ENCODE data around the gene LRRC27. TPM values are rescaled to one million over a fixed set of nuclear protein-coding genes. Genes with fewer than 3 reads are reported as not detected.

LRRC27 gene
- total RNA-seq, 6 donors from 2014 or later, result 7.4 to 110 (median 15.1) TPM

DNA sequence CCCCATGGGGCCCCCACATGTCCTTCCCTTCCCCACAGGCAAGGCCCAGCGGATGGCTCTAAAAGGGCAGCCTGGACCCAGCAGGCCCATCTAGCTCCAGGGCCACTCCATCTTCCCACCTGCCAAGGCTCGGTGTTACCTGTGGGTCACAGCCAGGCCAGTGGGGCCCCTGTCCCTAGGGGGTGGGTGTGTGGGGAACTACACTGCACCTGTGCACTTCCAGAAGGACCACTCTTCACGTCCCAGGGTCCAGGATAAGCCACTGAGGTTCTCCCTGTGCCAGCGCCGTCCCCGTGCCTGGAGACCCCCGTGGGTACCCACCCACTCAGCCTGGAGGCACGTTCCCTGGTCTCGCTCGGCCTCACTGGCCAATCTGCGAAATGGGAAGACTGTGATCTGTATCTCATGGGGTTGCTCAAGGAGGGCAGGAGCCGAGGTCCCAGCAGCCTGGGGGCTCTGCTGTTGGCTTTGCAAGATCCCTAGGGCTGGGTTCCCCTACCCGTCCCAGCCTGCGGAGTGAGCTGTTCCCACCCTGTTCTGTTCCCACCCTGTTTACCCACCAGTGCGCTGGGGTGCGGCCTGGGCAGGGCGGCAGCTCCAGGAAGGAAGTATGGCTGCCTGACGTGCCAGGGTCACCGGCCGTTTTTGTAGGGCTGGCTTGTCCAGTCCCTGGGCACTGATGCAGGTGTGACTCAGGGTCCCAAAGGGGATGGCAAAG, 69.6 kb downstream of the LRRC27 start:
- H3K4me1 ChIP-seq, result peaks cover 45 to 65% (median 61%) of the 10 kb centered on the region in 4 donors
- 72 to 100% methylated on average over 1 to 11 of the region's 20 CpGs for WGBS, 2 donors
- TF ChIP-seq POLR2AphosphoS5 (IDR thresholded peaks at IDR 0.05) (peak; percentile 52 to 88), EP300 (IDR thresholded peaks at IDR 0.05) (peak in 2 of 4 donors; percentile 40 to 72), POLR2A (IDR thresholded peaks at IDR 0.05) (no peak)
- TF ChIP-seq, protein P1, sequence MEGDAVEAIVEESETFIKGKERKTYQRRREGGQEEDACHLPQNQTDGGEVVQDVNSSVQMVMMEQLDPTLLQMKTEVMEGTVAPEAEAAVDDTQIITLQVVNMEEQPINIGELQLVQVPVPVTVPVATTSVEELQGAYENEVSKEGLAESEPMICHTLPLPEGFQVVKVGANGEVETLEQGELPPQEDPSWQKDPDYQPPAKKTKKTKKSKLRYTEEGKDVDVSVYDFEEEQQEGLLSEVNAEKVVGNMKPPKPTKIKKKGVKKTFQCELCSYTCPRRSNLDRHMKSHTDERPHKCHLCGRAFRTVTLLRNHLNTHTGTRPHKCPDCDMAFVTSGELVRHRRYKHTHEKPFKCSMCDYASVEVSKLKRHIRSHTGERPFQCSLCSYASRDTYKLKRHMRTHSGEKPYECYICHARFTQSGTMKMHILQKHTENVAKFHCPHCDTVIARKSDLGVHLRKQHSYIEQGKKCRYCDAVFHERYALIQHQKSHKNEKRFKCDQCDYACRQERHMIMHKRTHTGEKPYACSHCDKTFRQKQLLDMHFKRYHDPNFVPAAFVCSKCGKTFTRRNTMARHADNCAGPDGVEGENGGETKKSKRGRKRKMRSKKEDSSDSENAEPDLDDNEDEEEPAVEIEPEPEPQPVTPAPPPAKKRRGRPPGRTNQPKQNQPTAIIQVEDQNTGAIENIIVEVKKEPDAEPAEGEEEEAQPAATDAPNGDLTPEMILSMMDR (IDR thresholded peaks at IDR 0.05), result peak in 1 of 6 experiments; percentile 5
- peaks cover 13 to 21% (median 20%) of the 10 kb centered on the region in 4 donors for H3K36me3 ChIP-seq
- H3K27me3 ChIP-seq, result no peaks in the 10 kb centered on the region
- peak overlapping the region; percentile 79 to 99 (median 88) for H3K27ac ChIP-seq
- no peaks in the 10 kb centered on the region for H3K9me3 ChIP-seq
- ATAC-seq (ENCODE audit: low FRiP score in 2 of 2) (peak in 1 of 2 donors; percentile 3), DNase-seq (peak; percentile 60 to 74)
- no peak overlapping the region for H3K4me3 ChIP-seq

DNA sequence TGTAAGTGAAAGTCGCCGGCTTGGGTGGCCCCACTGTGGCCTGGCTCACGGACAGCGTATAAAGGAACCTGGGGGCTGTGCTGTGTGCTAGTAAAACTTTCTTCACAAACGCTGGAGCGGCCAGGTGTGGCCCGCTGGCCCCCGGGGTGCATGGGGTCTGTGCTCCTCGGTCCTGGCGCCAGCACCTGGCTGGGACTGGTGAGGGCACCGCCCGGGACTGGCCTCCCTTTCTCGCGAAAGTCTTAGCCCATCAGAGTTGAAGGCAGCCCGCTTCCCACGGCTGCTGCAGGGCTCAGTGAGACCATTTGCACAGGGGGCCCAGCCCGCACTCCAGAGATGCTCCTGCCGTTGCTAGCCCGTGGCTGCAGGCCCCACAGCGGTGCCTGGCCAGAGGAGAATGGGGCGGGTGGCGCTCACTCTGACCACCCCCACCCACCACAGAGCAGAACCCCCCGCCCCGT, 70.8 kb downstream of the LRRC27 start:
- Histone ChIP-seq H3K27me3 (no peaks in the 10 kb centered on the region), H3K4me1 (peaks cover 56 to 74% (median 70%) of the 10 kb centered on the region in 4 donors), H3K4me3 (no peak overlapping the region), H3K27ac (peak overlapping the region; percentile 79 to 99 (median 88)), H3K9me3 (no peaks in the 10 kb centered on the region), H3K36me3 (peaks cover 13 to 29% (median 24%) of the 10 kb centered on the region in 4 donors)
- TF ChIP-seq POLR2AphosphoS5 (IDR thresholded peaks at IDR 0.05) (no peak), EP300 (IDR thresholded peaks at IDR 0.05) (no peak), POLR2A (IDR thresholded peaks at IDR 0.05) (no peak)
- TF ChIP-seq, protein P1 (IDR thresholded peaks at IDR 0.05), result no peak
- 91 to 93% methylated on average over 6 to 20 of the region's 24 CpGs for WGBS, 2 donors
- ATAC-seq (ENCODE audit: low FRiP score in 2 of 2) (no peak), DNase-seq (peak in 1 of 2 donors; percentile 78)

DNA sequence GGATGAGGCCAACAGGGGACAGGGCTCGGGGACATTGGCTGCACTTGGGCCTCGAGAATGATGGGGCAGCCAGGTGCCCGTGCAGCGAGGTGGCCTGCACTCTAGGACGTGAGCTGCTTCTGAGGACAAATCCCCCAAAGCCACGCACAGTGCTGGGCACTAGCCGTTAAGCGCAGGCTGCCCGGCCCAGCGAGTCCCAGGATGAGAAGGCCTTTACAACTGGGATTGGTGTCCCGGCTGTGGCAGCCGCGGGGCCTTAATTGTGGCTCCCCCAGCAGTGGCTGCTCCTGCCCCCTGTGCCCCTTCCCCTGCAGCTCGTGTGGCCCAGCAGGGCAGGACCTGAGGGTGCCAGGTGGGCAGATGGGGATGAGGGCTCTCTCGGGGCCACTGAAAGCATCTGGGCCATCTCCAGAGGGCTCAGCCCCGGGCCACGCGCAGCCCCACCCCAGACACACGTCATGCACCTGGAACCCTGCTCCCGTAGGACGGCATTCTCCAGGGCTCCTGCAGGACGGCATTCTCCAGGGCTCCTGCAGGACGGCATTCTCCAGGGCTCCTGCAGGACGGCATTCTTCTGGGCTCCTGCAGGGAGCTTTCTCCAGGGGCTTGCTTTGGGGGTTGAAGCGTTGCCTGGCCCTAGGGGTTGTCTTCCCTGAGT, 71.6 kb downstream of the LRRC27 start:
- peak overlapping the region in 3 of 4 donors; percentile 72 to 94 (median 79) for H3K27ac ChIP-seq
- no peak for ATAC-seq (ENCODE audit: low FRiP score in 2 of 2)
- H3K27me3 ChIP-seq, result no peaks in the 10 kb centered on the region
- no peak overlapping the region for H3K4me3 ChIP-seq
- DNase-seq, result peak in 1 of 2 donors; percentile 85
- H3K9me3 ChIP-seq, result no peaks in the 10 kb centered on the region
- no peak for TF ChIP-seq EP300 (IDR thresholded peaks at IDR 0.05)
- no peak for TF ChIP-seq POLR2A (IDR thresholded peaks at IDR 0.05)
- TF ChIP-seq POLR2AphosphoS5 (IDR thresholded peaks at IDR 0.05), result no peak
- TF ChIP-seq, protein P1 (IDR thresholded peaks at IDR 0.05), result no peak
- 83 to 84% methylated on average over 6 to 18 of the region's 25 CpGs for WGBS, 2 donors
- peaks cover 13 to 29% (median 24%) of the 10 kb centered on the region in 4 donors for H3K36me3 ChIP-seq
- peaks cover 58 to 74% (median 70%) of the 10 kb centered on the region in 4 donors for H3K4me1 ChIP-seq

DNA sequence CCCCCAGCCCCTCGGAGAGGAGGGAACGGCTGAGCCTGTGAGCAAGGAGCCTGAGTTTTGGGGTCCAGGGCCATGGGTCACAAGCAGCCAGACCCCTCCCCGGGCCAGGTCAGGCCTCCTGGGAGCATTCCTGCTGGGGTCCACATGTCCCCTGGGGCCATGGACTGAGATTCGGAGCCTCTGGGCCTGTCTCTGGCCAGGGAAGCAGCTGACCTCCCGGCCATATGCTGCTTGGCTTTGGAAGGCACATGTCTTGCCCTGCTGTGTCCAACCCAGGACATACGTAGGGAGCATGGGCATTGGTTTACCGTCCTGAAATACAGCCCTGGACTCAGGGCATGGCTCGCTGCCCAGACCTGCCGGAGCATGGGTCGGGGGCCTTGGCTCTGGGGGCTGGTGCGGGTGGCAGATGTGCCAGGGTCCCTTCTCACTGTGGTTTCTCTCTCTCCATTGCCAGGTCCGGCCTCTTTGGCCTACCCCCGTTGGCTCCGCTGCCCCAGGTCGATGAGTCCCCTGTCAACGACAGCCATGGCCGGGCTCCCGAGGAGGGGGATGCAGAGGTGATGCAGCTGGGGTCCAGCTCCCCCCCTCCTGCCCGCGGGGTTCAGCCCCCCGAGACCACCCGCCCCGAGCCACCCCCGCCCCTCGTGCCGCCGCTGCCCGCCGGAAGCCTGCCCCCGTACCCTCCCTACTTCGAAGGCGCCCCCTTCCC, 72.3 kb downstream of the LRRC27 start:
- TF ChIP-seq EP300 (IDR thresholded peaks at IDR 0.05) (no peak), POLR2A (IDR thresholded peaks at IDR 0.05) (no peak), POLR2AphosphoS5 (IDR thresholded peaks at IDR 0.05) (no peak)
- TF ChIP-seq, protein P1 (IDR thresholded peaks at IDR 0.05), result no peak
- no peak overlapping the region for H3K4me3 ChIP-seq
- 88 to 90% methylated on average over 13 to 24 of the region's 32 CpGs for WGBS, 2 donors
- ATAC-seq (ENCODE audit: low FRiP score in 2 of 2) (no peak), DNase-seq (peak in 1 of 2 donors; percentile 67)
- H3K4me1 ChIP-seq, result peaks cover 58 to 74% (median 70%) of the 10 kb centered on the region in 4 donors
- H3K36me3 ChIP-seq, result peaks cover 13 to 29% (median 24%) of the 10 kb centered on the region in 4 donors
- no peaks in the 10 kb centered on the region for H3K9me3 ChIP-seq
- peak overlapping the region in 3 of 4 donors; percentile 42 to 72 (median 57) for H3K27ac ChIP-seq
- no peaks in the 10 kb centered on the region for H3K27me3 ChIP-seq
